HG03135 (cell line): ENCODE measurements around the gene SLIT1.

Source experiments
- ATAC-seq: cut with Tn5 transposase; IDR thresholded peaks from one replicate; pipeline ENCODE4 v1.9.1; 2021; ENCODE audit warnings: mild to moderate bottlenecking, moderate library complexity; ENCODE audit not compliant: unreplicated experiment

The SLIT1 gene

DNA sequence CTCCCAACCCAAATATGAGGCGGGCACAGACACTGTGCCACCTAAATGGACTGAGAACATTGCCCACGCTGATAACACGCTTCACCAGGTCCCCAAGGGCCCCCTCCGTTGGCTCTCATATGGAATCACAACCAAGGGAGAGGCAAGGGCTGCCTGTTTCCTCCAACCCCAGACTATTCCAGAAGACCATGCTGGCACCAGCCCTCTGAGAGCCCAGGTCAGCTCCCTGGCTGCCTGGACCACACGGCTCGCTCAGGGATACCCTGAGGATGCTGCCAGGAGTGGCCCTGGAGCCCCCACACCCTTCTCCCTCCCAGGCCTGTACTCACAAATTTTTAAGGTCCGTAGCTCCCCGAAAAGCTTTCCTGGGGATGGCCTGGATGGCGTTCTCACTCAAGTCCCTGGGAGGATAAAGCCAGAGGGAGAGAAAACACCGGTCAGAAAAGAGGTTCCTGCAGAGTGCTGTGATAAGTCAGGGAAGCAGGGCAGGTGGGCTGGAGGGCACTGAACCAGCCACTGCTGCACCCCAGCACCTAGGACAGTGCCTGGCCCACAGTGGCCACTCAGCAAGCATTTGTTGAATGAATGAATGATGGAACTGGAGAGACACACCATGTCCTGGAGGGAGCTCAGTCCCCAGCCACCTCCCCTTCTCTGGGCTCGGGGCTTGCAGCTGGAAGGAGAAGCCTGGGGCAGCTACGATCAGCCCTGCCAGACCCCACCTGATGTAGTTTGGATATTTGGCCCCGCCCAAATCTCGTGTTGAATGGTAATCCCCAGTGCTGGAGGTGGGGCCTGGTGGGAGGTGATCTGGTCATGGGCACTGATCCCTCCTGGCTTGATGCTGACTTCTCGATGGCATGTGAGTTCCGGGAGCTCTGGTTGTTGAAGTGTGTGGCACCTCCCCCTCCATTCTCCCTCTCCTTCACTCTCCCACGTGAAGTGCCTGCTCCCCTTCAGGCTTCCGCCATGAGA lies 119.8 kb downstream of the SLIT1 start:
- no peak for ATAC-seq

DNA sequence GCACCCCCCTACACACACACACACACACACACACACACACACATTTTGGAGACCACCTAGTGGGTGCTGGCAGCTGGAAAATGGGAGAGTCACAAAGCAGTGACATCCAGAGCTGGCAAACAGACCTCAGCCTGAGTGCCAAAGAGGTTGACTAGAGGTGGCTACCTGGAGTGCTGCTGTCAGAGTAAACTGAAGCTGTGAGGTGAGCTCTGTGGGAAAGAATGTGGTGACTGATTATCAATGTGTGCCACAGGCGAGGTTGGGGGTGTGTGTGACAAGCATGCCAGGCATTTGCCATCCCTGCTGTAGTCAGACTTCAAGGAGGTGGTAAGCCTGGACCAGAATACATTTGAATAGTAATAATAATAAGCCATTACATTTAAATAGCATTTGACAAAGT lies 120.6 kb downstream of the SLIT1 start:
- no peak for ATAC-seq

DNA sequence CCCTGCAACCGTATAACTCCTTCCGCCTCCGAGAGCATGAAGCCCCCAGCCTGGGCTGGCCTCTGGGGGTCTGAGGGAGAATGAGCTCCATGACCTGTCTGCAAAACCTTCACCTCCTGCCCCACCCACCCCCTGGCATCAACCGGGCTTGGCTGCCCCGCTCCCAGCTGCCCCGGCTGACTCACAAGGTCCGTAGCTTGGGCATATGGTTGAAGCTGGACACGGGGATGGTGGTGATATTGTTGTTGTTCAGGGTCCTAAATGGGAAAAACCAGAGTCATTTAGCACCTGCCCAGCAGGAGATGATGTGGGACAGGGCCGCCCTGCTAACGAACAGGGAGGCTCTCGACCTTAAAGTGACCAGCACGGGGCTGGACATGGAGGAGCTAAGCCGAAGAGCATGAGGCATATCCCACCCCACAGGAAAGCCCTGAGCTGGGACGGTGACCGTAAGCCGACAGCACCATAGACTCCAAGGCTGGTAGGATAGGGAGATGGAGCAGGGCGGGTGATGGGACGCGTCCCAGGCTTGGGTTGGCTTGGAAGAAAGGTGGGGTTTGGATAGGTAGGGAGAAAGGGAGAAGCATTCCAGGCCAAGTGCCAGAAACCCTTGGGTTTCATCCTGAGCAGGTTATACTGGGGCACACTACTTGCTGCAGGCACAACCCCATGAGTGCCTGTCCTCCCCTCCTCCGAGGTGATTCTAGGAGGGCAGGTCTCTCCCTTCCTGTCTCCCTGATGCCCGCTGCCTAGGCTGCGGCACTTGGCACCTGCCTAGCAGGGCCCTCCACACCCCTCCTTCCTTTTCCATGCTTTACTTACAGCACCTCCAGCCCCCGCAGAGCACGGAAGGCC lies 121.5 kb downstream of the SLIT1 start:
- ATAC-seq: no peak

DNA sequence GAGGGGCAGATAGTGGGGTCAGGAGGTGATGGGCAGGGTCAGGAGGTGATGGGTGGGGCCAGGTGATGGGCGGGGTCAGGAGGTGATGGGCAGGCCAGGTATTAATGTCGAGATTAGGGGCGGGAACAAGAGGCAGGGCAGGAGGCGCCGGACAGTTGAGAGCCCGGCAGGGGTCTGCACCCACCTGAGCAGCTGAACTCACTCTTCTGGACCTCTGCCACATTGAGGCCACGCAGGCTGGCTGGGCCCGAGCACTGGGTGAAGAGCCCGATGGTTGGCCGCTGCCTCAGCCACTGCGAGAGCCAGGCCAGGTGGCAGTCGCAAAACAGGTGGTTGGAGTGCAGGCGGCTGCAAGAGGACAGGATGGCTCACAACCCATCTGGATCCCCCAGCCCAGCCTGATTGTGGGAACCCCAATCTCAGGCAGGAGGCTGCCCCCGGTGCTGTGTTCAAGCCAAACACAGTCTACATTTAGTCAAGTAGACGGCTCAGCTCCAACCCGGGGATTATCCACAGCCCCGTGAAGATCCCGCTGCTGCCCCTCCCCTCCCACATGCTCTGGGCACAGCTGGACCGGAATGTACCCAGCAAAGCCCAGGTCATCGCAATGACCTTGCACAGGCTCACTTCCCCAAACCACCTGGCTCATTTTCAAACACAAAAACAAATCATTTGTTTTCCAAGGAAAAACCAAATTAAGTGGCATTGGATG lies 122.3 kb downstream of the SLIT1 start:
- no peak for ATAC-seq

DNA sequence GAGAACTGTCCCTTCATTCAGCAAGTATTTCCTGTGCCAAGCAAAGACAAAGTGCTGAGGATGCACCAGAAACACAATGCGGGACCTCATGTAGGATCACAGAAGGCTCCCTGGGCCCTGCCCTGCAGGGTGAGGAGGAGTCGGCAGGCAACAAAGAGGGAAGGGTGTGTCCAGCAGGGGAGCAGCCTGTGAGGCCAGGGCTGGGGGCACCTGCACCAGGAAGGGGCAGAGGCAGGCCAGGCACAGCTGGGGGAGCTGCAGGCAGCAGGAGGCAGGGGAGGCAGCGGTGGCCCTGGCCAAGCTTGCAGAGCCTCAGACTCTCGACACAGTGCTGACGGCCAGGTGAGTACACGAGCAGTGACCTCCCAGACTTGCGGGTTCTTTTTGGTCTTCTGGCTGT lies 123.3 kb downstream of the SLIT1 start:
- ATAC-seq: no peak

DNA sequence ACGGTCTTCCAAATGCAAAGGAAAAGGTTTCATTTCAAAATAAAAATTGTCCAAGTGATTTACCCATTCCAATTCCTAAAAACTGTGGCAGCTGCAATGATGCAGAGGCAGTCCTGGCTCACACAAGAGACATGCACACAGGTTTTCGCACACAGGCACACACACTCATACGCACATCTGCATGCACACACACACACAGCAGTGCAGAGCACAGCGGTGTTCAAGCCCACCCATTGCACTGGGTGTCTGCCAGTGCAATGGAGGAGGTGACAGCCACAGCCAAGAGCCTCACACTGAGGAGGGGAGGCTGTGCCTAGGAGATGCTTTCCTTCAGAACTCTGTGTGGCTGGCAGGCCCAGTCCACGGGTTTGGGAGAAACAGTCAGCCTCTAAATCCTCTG lies 123.7 kb downstream of the SLIT1 start:
- ATAC-seq: no peak

DNA sequence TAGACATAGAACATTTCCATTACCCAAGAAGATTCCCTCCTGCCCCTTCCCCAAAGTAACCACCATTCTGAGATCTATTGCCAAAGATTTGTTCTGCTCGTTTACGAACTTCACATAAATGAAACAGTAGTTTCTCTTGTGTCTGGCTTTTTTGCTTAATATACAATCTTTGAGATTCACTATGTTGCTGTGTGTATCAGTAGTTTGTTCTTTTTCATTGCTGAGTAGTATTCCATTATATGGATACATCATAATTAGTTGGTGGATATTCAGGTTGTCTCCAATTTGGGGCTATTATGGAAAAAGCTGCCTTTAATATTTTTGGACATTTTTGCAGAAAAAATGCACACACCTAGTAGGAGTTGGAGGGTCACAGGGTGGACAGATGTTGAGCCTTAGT lies 124.3 kb downstream of the SLIT1 start:
- ATAC-seq: no peak

DNA sequence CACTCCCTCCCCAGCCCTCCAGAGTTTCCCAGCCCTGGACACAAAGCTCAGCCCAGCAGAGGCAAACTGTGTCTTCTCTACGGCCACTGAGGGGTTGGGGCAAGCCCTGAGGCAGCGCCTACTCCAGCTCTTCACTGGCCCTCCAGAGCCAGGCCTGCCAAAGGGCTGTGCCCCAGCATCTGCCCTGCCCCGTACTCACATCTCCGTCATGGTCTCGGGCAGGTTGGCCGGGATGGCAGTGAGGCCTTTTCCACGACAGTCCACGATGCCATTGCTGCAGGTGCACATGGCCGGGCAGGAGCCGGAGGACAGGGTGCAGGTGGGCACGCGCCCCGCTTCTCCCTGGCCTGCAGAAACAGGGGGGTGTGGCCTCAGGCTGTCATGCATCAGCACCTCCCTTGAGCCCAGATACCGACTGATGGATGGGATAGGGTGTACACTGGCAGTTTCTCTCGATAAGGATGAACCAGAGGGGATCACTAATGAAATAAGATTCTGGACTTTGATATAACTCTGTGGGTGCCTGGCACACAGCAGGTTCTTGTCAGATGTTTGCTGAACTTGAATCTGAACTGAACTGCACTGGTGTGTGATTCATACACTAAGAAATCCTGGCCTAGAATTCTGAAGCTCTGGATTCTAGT lies 125.2 kb downstream of the SLIT1 start:
- no peak for ATAC-seq

DNA sequence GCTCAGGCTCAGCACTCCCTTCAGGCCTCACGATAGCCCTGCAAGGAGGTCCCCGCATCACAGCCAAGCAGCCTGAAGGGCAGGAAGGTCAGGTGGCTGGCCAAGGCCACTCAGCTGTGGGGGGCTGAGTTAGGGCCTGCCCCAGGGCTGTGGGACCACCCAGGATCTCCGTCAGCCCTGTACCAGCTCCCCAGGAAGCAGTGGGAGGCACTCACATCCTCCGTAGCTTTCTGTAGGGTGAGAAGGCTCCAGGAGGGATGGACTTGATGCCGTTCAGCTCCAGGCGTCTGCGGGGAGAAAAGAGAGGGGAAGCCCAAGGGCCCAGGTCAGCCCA lies 125.9 kb downstream of the SLIT1 start:
- no peak for ATAC-seq

DNA sequence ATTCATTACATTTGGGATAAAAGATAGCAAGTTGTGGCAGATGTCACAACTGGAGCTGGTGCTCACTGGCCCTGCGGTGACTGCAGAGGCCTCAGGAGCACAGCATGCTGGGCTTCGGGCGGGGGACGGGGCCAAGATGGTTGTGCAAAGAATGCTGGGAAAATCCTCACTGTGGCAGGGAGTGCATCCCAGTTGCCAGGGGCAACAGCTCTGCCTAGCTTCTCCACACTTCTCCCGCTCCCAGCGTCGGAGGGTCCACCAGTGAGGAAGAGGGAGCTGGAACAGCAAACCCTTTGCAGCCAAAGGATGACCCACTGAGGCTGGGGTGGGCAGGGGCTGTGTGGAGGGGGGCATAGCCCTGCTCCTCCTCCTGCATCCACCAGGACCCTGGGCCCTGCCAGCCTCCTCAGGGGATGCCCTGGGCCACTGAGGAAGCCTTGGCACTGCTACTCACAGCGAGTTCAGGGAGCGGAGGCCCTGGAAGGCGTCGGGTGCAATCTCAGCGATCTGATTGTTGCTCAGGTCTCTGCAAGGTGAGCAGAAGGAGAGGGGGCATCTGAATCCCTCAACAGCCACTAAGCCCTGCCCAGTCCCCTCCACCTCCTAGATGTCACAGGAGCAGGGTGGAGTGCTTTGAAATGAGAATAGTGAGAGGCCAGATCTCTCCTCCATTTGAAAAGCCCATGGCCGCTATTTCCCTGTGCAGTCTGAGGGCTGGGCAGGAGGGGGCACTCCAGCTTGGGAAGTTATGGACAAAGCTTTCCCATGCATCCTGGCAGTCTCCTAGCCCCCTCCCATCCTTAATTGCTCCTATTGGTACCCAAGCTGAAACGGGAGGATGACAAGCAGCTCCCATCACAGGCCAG lies 126.5 kb downstream of the SLIT1 start:
- ATAC-seq: no peak

DNA sequence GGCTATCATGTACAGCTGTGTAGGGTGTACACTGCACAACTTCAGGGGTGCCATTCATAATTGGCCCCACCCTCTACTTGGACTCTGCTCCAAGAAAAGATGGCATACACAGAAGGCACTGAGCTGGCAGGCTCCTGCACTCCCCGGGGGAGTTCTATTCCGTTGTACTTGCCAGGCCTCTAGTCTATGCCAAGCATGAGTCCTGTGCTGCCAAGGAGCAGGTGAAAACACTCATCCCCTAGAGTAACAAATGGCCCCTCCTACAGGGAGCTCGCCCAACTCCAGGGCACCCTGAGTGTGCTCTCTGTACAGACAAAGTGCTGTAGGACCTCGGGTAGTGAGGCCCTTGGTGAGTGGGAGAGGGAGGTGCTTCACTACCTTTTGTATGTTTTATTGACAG lies 127.2 kb downstream of the SLIT1 start:
- ATAC-seq: no peak

DNA sequence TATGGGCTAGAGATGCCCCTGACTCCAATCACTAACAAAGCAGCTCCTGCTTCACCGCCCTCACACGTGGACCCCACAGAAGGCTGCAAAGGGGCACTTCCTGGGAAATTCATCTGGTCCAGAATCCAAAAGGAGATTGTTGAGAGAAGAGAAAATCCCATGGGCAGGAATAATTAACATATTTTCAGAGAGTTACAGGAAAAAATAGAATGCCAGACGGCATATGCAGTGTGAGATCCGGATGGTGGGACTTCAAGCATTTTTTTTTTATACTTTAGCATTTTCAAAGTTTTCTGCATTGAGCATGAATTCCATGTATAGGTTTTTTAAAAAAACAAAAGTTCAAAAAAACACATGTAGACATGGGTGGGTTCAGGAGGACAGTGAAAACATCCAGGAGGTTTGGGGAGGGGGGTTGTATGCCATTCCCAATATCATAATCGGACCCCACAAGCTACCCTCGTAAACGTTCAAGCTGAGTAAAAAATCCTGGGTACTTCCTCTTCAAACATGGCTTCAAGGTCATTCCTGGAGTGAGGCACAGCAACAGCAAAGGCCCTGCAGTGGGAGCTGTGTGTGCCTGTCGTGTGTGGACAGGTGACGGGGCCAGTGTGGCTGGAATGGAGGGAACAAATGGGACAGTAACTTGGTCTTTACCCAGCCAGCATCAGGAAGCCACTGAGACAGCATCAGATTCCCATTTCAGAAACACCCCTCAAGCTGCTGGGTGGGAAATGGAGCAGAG lies 128.1 kb downstream of the SLIT1 start:
- no peak for ATAC-seq

DNA sequence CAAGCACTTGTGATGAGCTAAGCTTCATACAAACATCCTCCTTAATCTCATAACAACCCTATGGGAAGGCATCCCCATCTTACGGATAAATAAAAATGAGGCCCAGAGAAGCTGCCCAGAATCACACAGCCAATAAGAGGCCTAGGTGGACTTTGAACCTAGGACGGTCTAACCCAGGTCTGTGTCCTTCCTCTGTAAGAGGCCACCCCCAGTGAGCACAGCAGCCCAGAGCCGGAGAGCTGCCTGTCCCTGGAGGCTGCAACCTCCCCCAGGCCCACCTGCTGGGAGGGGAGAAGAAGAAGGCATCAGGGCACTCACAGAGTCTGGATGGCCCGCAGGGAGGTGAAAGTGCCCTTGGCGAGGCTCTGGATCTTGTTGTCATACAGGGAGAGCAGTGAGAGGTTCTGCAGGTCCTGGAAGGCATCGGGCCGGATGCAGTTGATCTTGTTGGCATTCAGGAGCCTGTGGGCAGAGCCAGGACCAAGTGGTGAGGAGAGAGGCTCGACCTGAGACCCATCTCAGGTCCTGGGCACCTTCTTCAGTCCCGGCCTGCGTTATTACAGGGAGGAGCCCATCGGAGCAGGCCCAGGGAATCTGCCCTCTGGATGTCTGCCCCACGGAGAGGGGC lies 129.6 kb downstream of the SLIT1 start:
- no peak for ATAC-seq

DNA sequence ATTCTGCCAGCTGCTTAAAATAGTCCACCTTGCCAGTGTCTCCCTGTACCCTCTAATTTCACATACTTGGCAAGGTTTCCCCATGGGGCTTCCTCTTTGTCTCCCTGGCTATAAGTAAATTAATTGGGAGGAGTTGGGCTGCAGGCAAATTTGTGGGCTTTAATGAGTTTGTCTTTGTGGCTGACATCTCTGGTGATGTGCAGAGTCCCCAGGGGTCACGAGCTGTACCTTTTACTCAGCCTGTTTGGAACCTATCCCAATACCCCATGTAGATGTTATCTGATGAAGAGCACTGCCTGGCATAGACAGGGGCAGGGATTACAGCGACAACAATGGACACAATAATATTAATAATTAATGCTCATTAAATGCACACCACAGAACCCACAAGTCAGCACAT lies 132.5 kb downstream of the SLIT1 start:
- ATAC-seq: no peak

DNA sequence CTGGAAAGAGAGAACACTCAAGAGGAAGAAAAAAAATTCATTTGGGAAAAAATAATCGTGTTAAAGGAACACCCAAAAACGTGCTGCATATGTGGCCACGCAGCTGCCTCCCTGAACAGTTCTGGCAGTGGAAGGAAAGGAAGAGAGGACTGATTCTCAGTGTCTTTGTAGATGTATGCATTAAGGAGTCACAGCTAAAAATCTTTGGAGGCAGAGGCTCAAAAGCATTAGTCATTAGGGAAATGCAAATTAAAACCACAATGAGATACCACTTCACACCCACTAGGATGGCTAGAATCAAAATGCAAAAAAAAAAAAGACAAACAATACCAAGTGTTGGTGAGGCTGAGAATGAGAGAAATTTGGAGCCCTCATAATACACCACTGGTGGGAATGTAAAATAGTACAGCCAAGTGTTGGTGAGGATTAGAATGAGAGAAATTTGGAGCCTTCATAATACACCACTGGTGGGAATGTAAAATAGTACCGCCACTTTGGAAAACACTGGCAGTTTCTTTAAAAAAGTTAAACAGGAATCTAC lies 134.7 kb downstream of the SLIT1 start:
- no peak for ATAC-seq

DNA sequence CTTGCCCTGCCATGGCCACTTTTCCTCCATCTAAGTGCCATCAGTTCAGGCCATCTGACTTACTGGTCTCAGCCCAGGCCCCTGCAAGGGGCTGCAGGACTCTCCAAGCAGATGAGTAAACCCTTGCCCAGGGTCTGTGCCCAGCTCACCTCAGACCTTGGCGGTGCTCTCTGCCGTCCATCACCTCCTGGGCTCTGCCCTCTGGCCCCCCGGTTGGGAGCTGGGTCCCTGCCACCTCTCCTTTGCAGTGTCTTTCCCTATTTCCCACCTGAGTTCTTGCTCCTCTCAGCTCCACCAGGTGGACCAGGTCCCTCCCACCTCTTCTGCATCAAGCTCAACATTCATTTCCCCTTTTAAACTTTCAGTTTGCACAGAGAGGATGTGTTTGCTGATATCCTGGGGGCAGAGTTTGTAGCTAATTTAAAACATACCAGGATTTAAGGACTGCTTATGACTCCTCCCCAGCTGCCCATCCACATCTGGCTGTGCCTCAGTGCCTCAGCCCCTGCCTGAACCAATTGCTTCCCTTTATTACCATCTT lies 135.5 kb downstream of the SLIT1 start:
- ATAC-seq: no peak

DNA sequence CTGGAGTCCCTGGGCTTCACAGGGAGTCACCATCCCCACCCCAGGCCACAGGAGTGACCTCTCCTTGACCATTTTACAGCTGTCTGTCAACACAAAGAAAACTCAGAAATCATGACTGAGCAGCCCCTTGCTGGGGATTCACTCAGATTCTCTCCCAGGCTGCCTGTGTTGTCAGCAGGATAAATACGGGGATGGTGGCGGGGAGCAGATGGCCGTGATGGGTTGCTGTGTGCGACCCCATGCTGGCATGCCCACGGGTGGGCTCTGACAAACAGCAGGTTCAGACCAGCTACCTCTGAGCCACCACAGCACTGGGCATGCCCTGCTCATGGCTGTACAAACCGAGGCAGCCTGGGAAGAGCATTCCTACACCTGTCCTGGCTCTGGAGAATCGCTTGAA lies 136.1 kb downstream of the SLIT1 start:
- ATAC-seq: no peak
